ENCODE data around the gene TNNI3.
A peak's percentile ranks its signal among the peaks of the same experiment; 100 is the strongest.

DNA sequence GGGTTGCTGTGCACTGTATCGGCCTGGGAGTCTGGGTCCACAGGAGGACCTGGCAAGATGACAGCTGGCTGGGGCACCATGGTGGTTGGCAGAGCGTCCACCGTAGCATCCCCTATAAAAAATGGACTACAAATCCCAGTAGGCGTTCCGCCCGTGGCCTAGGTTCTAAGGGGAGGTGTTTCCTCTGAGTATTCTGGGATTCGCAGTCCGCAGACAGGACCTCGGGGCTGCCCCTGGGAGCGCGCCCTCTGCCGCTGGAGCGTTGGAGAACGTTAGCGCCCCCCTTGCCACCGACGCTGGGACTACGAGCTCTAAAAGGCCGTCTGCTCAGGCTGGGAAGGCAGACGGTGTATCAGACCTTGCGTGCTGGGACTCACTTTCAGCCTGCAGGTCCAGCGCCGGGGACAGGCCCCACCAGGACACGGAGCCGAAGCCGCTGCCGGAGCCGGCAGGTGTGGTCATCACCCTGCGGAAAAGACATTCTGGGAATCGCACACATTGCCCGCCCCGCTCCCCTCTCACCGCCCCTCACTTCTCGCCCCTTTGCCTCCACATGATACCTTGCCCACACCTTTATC, 8.5 kb upstream of the TNNI3 start:
- TF ChIP-seq, protein P1, sequence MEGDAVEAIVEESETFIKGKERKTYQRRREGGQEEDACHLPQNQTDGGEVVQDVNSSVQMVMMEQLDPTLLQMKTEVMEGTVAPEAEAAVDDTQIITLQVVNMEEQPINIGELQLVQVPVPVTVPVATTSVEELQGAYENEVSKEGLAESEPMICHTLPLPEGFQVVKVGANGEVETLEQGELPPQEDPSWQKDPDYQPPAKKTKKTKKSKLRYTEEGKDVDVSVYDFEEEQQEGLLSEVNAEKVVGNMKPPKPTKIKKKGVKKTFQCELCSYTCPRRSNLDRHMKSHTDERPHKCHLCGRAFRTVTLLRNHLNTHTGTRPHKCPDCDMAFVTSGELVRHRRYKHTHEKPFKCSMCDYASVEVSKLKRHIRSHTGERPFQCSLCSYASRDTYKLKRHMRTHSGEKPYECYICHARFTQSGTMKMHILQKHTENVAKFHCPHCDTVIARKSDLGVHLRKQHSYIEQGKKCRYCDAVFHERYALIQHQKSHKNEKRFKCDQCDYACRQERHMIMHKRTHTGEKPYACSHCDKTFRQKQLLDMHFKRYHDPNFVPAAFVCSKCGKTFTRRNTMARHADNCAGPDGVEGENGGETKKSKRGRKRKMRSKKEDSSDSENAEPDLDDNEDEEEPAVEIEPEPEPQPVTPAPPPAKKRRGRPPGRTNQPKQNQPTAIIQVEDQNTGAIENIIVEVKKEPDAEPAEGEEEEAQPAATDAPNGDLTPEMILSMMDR (conservative IDR thresholded peaks at IDR 0.05) = peak; percentile 91
- no peak for TF ChIP-seq ZFX (IDR thresholded peaks at IDR 0.05)

Data from C4-2B (cell line).